HTR-8/SVneo (cell line): ENCODE results near the gene LPCAT2.
A peak's percentile ranks its signal among the peaks of the same experiment; 100 is the strongest.

Source experiments
- DNase-seq: peaks from one replicate; pipeline ENCODE4 v3.0.0; 2011; ENCODE audit warnings: low spot score, mixed read lengths; ENCODE audit not compliant: insufficient read length
- FAIRE-seq: peaks from 2 replicates; lab custom pipeline; 2011; peaks lifted over from hg19 to GRCh38; lab: Jason Lieb, UNC

The LPCAT2 gene

GRCh38 chr16:55539488-55539887 lies 30.6 kb downstream of the LPCAT2 start:
- DNase-seq, result no peak
- FAIRE-seq, result no peak

- DNase-seq (no peak), FAIRE-seq (no peak)
These were observed 31.3 kb downstream of the LPCAT2 start for GRCh38 chr16:55540221-55540620.

DNA sequence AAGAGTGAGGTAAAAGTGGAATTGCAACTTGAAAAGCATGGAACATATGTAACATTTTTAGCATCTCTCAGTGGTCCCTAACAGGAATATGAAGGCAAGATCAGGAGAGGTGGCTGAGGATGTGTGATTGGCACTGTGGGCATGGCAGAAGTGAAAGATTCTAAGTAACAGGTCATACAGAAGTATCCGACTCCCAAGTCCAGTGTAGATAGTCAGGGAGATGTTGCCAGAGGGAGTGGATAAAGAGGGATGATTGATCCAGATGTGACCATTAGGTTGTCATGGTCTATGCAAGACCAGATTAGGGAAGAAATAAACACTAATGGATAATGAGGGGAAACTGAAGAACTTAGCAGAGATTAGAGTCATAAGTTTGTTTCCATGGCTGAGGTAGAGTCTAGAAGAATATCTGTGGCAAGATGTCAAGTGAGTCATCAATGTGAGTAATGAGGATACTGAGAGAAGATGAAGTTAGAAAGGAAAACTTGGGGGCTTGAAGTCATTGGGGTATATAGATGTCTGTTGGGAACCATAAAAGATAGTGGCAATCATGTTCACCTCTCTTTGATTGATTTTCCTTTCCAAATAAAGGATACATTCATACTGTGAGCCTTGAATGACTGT lies 33.7 kb downstream of the LPCAT2 start:
- DNase-seq (peak; percentile 5), FAIRE-seq (peak; percentile 44)

- DNase-seq (peak; percentile 8), FAIRE-seq (no peak)
These were observed 34.6 kb downstream of the LPCAT2 start for GRCh38 chr16:55543472-55543871.

DNA sequence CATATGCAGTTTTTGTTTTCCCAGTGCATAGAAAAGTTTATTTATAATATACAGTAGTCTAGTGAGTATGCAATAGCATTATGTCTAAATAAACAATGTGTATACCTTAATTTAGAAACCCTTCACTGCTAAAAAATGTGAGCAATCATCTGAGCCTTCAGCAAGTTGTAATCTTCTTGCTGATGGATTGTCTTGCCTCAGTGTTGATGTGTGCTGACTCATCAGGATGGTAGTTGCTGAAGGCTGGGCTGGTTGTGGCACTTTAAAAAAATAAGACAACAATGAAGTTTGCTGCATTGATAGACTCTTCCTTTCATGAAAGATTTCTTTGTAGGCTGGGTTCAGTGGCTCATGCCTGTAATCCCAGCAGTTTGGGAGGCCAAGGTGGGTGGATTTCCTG lies 43.7 kb downstream of the LPCAT2 start:
- DNase-seq, result peak; percentile 15

DNA sequence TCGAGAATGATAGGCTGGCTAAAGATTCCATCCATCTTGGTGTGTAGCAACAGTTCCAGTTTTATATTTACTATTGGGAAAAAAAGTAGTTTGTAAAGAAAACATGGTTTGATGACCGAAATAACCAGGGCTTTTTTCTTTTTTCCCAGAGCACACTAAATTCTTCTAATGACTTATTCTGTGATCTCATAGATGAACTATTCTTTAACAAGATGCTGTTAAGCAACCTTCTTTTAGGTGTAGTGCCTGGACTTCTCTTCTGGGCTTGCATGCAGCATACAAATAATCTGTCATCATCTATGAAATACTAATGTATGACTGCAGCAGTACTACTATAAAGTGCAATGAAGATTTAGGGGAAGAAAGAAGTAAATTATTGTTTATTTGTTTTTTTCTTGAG lies 46.6 kb downstream of the LPCAT2 start:
- DNase-seq (no peak), FAIRE-seq (no peak)

More for the DNA sequence above, 43.7 kb downstream of the LPCAT2 start:
- no peak for FAIRE-seq

- FAIRE-seq (no peak), DNase-seq (no peak)
These were observed 48.3 kb downstream of the LPCAT2 start for GRCh38 chr16:55557186-55557585.

DNA sequence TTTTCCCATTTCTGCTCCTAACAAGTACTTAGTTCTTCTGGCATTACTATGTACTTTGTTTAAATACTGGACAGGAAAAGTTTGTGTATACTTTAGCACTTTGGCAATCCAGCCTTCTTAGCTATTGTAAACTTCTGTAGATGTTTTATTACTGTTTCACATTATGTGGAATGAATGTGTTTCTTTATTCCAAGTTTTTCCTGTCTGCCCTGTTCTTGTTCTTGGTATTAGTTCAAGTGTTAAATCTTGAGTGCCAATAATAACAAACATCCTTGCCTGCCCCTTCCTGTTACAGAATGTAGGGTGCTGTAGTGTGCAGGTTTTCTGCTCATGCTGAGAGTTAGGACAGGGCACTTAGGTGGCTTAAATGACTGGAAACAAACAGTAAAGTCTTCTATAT lies 50.4 kb downstream of the LPCAT2 start:
- DNase-seq (no peak), FAIRE-seq (no peak)

DNA sequence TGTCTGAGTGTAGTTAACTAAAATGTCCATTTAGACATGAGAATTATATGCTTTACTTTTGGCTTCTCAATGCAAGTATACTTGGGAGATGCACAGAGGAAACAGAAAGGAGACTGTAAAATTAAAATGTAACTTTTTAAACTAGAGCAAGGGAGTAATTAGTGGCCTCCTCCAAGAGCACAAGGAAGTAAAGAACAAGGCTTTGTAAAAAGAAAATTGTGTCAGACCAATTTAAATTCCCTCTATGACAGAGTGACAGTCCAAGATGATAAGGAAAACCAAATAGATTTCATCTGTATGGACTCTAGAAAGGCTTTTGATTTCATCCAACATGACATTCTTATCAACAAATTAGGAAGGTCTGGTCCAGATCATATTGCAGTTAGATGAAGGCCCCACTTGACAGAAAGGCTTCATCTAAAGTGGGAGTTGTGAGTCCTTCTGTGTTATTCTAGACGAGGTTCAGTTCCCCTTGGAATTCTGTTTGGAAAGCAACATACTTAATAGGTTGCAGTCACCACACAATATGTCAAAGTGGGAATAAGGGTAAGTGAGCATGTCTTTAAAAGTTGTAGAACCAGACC lies 51.2 kb downstream of the LPCAT2 start:
- no peak for FAIRE-seq
- DNase-seq, result no peak

GRCh38 chr16:55561319-55561848 lies 52.5 kb downstream of the LPCAT2 start:
- FAIRE-seq (no peak), DNase-seq (no peak)

- DNase-seq (no peak), FAIRE-seq (no peak)
These were observed 54.1 kb downstream of the LPCAT2 start for GRCh38 chr16:55562936-55563335.

DNA sequence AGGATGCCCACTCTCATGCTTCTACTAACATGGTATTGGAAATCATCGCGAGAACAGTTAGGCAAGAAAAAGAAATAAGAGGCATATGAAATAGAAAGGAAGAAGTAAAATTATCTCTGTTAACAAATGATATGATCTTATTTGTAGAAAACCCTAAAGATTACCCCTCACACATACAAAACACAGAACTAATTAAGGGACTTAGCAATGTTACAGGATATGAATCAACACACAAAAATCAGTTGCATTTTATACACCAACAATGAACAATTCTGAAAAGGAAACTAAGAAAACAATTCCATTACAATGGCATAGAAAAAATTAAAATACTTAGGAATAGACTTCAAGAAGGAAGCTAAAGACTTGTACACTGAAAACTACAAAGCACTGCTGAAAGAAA lies 54.9 kb downstream of the LPCAT2 start:
- DNase-seq, result no peak
- FAIRE-seq, result no peak

DNA sequence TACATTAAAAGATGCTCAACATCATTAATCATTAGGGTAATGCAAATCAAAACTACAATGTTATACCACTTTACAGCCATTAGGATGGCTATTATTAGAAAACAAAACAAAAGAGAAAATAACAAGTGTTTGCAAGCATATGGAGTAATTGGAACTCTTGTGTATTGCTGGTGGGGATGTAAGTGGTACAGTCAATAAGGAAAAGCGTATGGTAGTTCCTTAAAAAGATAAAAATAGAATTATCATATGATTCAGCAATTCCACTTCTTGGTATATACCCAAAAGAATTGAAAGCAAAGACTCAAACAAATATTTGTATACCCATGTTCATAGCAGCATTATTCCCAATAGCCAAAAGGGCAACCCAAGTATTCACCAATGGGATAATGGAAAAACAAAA lies 56.2 kb downstream of the LPCAT2 start:
- FAIRE-seq, result no peak
- no peak for DNase-seq

GRCh38 chr16:55566432-55567175 lies 57.7 kb downstream of the LPCAT2 start, which contains the start of gene CAPNS2:
Gene CAPNS2 (plus strand): TSS chr16:55566684. CDS start chr16:55566757, 73 bp downstream.
- no peak for DNase-seq
- FAIRE-seq, result no peak

GRCh38 chr16:55567382-55567781 lies 58.5 kb downstream of the LPCAT2 start:
- no peak for FAIRE-seq
- DNase-seq, result no peak

DNA sequence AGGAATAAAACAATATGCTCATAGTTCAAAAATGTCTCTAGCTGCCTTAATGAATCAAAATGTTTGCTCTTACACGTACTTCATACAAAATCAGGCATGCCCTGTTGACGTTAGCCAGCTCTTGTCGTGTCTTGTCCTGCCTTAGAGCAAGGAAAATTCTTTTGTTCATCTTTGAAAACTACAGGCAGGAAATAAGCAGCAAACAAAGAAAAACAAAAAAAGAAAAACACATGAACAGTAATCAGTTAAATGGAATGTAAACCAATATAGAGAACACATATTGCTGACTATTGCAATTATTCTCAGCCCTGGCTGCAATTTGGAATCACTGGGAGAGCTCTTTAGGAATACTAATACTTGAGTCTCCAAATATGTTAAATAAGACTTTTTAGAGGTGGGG lies 59.3 kb downstream of the LPCAT2 start:
- FAIRE-seq, result no peak
- DNase-seq, result no peak

GRCh38 chr16:55569025-55569424 lies 60.2 kb downstream of the LPCAT2 start:
- DNase-seq, result no peak
- no peak for FAIRE-seq

DNA sequence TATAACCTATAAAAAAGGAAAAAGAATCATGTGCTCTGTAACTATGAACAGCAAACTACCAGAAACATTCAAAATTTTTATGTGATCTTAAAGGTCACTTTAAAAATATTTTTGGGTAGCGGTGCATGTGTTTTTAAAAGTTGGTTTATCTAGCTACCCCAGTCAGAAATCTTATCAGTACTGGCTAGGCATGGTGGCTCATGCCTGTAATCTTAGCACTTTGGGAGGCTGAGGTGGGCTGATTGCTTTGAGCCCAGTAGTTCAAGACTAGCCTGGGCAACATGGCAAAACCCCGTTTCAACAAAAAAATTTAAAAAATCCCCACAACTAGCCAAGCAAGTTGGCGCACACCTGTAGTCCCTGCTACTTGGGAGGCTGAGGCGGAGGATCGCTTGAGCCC lies 61.3 kb downstream of the LPCAT2 start:
- no peak for DNase-seq
- no peak for FAIRE-seq

DNA sequence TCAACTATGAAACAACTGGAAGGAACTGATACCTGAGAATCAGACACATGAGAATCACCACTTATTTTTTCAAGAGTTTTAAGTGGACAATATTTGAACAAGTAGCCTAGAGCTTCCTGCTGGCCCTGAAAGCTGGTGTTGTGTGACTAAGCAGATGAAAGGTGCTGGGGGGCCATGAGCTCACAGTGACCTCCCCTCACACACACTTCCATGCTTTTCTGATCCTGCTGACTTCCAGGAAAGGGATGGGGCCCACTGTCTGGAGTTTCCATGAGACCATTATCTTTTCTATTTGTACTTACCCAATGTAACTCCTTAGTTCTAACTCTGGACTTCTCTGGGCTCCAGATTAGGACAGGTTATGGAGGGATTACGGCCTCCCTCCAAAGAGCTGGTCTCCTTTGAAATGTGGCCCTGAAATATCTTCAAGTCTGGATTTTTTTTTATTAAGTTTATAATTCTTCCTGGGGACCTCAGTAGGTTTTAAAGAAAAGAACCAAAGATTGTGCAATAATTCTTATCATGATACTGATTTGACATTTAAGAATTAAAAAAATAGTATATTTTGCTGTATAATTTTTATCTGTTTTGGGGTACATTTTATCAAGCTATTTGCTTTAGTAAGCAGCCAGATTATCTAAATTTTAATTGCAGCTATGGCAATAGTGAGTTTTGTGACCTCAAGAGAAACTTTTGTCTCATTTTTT lies 62.5 kb downstream of the LPCAT2 start:
- FAIRE-seq (no peak), DNase-seq (no peak)

- FAIRE-seq, result no peak
- DNase-seq, result no peak
These were observed 63.6 kb downstream of the LPCAT2 start for GRCh38 chr16:55572439-55572838.

GRCh38 chr16:55574811-55575210 lies 65.9 kb downstream of the LPCAT2 start:
- DNase-seq (no peak), FAIRE-seq (no peak)
